ENCODE data around the gene RERE.

DNA sequence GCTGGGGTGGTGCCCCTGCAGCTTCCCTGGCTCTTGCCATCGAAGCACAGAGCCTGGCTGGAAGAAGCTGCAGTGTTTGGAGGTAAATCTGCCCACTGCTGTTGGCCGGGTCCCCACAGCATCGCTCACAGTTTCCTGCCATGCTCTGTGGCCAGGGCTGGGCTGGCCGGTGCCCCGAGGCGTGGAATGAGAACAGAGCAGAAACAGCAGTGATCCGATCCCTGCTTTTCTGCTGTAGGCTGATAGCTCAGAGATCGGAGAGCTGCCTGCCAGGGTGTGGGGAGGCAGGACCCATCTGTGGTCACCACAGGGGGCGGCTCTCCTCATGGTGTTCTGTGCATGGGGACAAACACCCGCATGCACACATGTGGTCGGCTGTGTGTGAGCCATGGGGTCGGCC, 488.0 kb downstream of the RERE start:
- TF ChIP-seq POLR2AphosphoS5 (IDR thresholded peaks at IDR 0.05) (no peak), POLR2A (IDR thresholded peaks at IDR 0.05) (no peak)
- TF ChIP-seq, protein P1, sequence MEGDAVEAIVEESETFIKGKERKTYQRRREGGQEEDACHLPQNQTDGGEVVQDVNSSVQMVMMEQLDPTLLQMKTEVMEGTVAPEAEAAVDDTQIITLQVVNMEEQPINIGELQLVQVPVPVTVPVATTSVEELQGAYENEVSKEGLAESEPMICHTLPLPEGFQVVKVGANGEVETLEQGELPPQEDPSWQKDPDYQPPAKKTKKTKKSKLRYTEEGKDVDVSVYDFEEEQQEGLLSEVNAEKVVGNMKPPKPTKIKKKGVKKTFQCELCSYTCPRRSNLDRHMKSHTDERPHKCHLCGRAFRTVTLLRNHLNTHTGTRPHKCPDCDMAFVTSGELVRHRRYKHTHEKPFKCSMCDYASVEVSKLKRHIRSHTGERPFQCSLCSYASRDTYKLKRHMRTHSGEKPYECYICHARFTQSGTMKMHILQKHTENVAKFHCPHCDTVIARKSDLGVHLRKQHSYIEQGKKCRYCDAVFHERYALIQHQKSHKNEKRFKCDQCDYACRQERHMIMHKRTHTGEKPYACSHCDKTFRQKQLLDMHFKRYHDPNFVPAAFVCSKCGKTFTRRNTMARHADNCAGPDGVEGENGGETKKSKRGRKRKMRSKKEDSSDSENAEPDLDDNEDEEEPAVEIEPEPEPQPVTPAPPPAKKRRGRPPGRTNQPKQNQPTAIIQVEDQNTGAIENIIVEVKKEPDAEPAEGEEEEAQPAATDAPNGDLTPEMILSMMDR (IDR thresholded peaks at IDR 0.05): no peak
